KBM-7 (cell line): ENCODE measurements around the gene DCUN1D2.
"Not testable (repeated sequence)": the region's sequence is repeated elsewhere in the genome, so short reads cannot be mapped to it uniquely, and the experiment has no call there.

ENCODE experiments used
- DNase-seq: peaks from one replicate; pipeline ENCODE4 v3.0.0-alpha.2; 2015
- in situ Hi-C: fragments of 300-500 bp; cut with MboI; formaldehyde crosslinking; loops from 2 replicates; pipeline ENCODE4 v1.14.3; 2020; ENCODE audit warnings: low sequenced_read_pairs, low pct_unique_long_range_greater_than_20kb, mixed read lengths

Gene DCUN1D2

GRCh38 chr13:113451951-113452421 is 38.5 kb downstream of the DCUN1D2 start:
- no peak for DNase-seq
- in situ Hi-C loops, result no loop called here

- in situ Hi-C loops, result not testable (repeated sequence)
- peak; percentile 39 for DNase-seq
Measured at GRCh38 chr13:113450861-113451620, 39.5 kb downstream of the DCUN1D2 start.

GRCh38 chr13:113450348-113450744 is 40.2 kb downstream of the DCUN1D2 start:
- in situ Hi-C loops, DNase-seq: not testable (repeated sequence)

GRCh38 chr13:113449693-113450347 is 40.7 kb downstream of the DCUN1D2 start:
- DNase-seq, result no peak
- in situ Hi-C loops, result no loop called here

GRCh38 chr13:113448885-113449692 is 41.4 kb downstream of the DCUN1D2 start:
- in situ Hi-C loops, result no loop called here
- DNase-seq, result peak; percentile 94

- DNase-seq, result no peak
- in situ Hi-C loops, result no loop called here
Measured at GRCh38 chr13:113448545-113448884, 42.0 kb downstream of the DCUN1D2 start.

GRCh38 chr13:113447596-113447995 is 42.9 kb downstream of the DCUN1D2 start:
- in situ Hi-C loops, result no loop called here
- no peak for DNase-seq

GRCh38 chr13:113446488-113446854 is 44.0 kb downstream of the DCUN1D2 start:
- no peak for DNase-seq
- in situ Hi-C loops, result no loop called here

GRCh38 chr13:113445791-113446487 is 44.6 kb downstream of the DCUN1D2 start:
- in situ Hi-C loops, result no loop called here
- DNase-seq, result no peak

- no peak for DNase-seq
- in situ Hi-C loops, result no loop called here
Measured at GRCh38 chr13:113443991-113444390, 46.5 kb downstream of the DCUN1D2 start.

- in situ Hi-C loops, result no loop called here
- no peak for DNase-seq
Measured at GRCh38 chr13:113442985-113443362, 47.5 kb downstream of the DCUN1D2 start.

GRCh38 chr13:113442354-113442984 is 48.0 kb downstream of the DCUN1D2 start:
- no peak for DNase-seq
- in situ Hi-C loops, result no loop called here

- in situ Hi-C loops, result no loop called here
- no peak for DNase-seq
Measured at GRCh38 chr13:113441661-113442060, 48.9 kb downstream of the DCUN1D2 start.

- in situ Hi-C loops, result no loop called here
- no peak for DNase-seq
Measured at GRCh38 chr13:113437408-113438010, 53.0 kb downstream of the DCUN1D2 start.

- DNase-seq, in situ Hi-C loops: not testable (repeated sequence)
Measured at GRCh38 chr13:113436866-113437265, 53.6 kb downstream of the DCUN1D2 start.

- in situ Hi-C loops, DNase-seq: not testable (repeated sequence)
Measured at GRCh38 chr13:113435907-113436306, 54.6 kb downstream of the DCUN1D2 start.

- in situ Hi-C loops, result no loop called here
- DNase-seq, result no peak
Measured at GRCh38 chr13:113433391-113433916, 57.1 kb downstream of the DCUN1D2 start.

GRCh38 chr13:113432506-113433270 is 57.8 kb downstream of the DCUN1D2 start:
- in situ Hi-C loops, result no loop called here
- DNase-seq, result no peak
